Left colon (tissue), 2 donors: ENCODE results near the gene PHF13. TPM values are rescaled to one million over a fixed set of nuclear protein-coding genes. Genes with fewer than 3 reads are reported as not detected.

Experiments
- total RNA-seq, 2 donors: library from RNA; stranded (reverse); fragmentation: NEBNext Ultra II Directional; extraction: Animal tissue kit (Norgen Biotek cat#: 25700); gene quantifications; one replicate each; pipeline ENCODE4 v1.2.1, GENCODE V29; 2021
- donor health status: DM: no; HTN: no; CAD: no.
- donor health status: DM: yes; HTN: yes; CAD: no.

The PHF13 gene
- total RNA-seq, 2 donors from 2014 or later = 6.7 to 11.2 TPM

Other genes with a start within 250 kb of the PHF13 start
- 10 to 100 TPM; 50.4 to 58.0 TPM for gene ACOT7, start 220.0 kb upstream of the PHF13 start, total RNA-seq
- 10 to 100 TPM; 29.4 to 34.0 TPM for gene HES2, start 193.8 kb upstream of the PHF13 start, total RNA-seq
- 100 to 1,000 TPM; 100 to 152 TPM for gene ESPN, start 189.0 kb upstream of the PHF13 start, total RNA-seq
- gene TNFRSF25, start 147.6 kb upstream of the PHF13 start, total RNA-seq = 10 to 100 TPM; 21.7 to 71.9 TPM
- gene PLEKHG5, start 122.1 kb upstream of the PHF13 start, total RNA-seq = 10 to 100 TPM; 14.1 to 22.3 TPM
- 10 to 100 TPM; 18.3 to 18.5 TPM for gene NOL9, start 59.2 kb upstream of the PHF13 start, total RNA-seq
- gene TAS1R1, start 58.4 kb upstream of the PHF13 start, total RNA-seq = under 1 TPM in 1 of 2 donors, not detected in 1; 0.14 TPM
- gene ZBTB48, start 33.7 kb upstream of the PHF13 start, total RNA-seq = 10 to 100 TPM; 32.4 to 43.2 TPM
- gene KLHL21, start 10.9 kb upstream of the PHF13 start, total RNA-seq = 10 to 100 TPM in 1 of 2 donors, 1 to 10 TPM in 1; 8.0 to 14.0 TPM
- gene THAP3, start 11.1 kb downstream of the PHF13 start, total RNA-seq = 10 to 100 TPM in 1 of 2 donors, 1 to 10 TPM in 1; 7.0 to 10.9 TPM
- 100 to 1,000 TPM in 1 of 2 donors, 10 to 100 TPM in 1; 78.0 to 101 TPM for gene DNAJC11, start 88.1 kb downstream of the PHF13 start, total RNA-seq
- 10 to 100 TPM; 76.6 to 85.8 TPM for gene CAMTA1, start 171.7 kb downstream of the PHF13 start, total RNA-seq